Activated T-cell treated with anti-CD3 and anti-CD28 coated beads, Interleukin-2, amount 50 U/mL, for 4 hours (primary cell): Measurements from ENCODE around the gene KRTAP10-5. TPM values are rescaled to one million over a fixed set of nuclear protein-coding genes. Genes with fewer than 3 reads are reported as not detected.
A peak's percentile ranks its signal among the peaks of the same experiment; 100 is the strongest.
"Not testable (repeated sequence)": the region's sequence is repeated elsewhere in the genome, so short reads cannot be mapped to it uniquely, and the experiment has no call there.

ENCODE experiments used
- ATAC-seq, 2 donors: fragments of 200-7000 bp; cut with Tn5 transposase; one replicate each; pipeline ENCODE4 v1.10.0; 2021
- DNase-seq: peaks from one replicate; pipeline ENCODE4 v3.0.0-alpha.2; 2020
- H3K27me3 Mint-ChIP-seq: one replicate; pipeline ENCODE4 v1.8.0; 2021; ENCODE audit warnings: low read depth, mixed read lengths
- H3K36me3 Mint-ChIP-seq: one replicate; pipeline ENCODE4 v1.8.0; 2022; ENCODE audit warnings: mixed read lengths; ENCODE audit not compliant: insufficient read depth
- H3K4me1 Mint-ChIP-seq: one replicate; pipeline ENCODE4 v1.8.0; 2021; ENCODE audit warnings: low read depth, mixed read lengths
- H3K4me3 Mint-ChIP-seq: one replicate; pipeline ENCODE4 v1.8.0; 2021; ENCODE audit warnings: mild to moderate bottlenecking, moderate library complexity, mixed read lengths
- H3K9me3 Mint-ChIP-seq: one replicate; pipeline ENCODE4 v1.8.0; 2021; ENCODE audit warnings: mixed read lengths
- total RNA-seq, 3 donors: library from RNA; stranded (reverse); gene quantifications; one replicate each; pipeline ENCODE4 v1.2.1, GENCODE V29; 2021

KRTAP10-5 gene
- total RNA-seq, result not detected

GRCh38 chr21:44580231-44580821 lies at the start of gene KRTAP10-5:
TSS of gene KRTAP10-5 (minus strand) at chr21:44580604. CDS start at chr21:44580578, 26 bp downstream.
- ATAC-seq, H3K36me3 Mint-ChIP-seq, H3K27me3 Mint-ChIP-seq, DNase-seq, H3K4me3 Mint-ChIP-seq: not testable (repeated sequence)
- Mint-ChIP-seq H3K9me3 (peaks cover 19% of the 10 kb centered on the region), H3K4me1 (peaks cover 17% of the 10 kb centered on the region)

GRCh38 chr21:44628707-44629391 lies 48.4 kb upstream of the KRTAP10-5 start:
- peaks cover 5% of the 10 kb centered on the region for H3K36me3 Mint-ChIP-seq
- DNase-seq, result no peak
- H3K27me3 Mint-ChIP-seq, result no peaks in the 10 kb centered on the region
- H3K9me3 Mint-ChIP-seq, result peaks cover 43% of the 10 kb centered on the region
- H3K4me3 Mint-ChIP-seq, result no peak overlapping the region
- peaks cover 25% of the 10 kb centered on the region for H3K4me1 Mint-ChIP-seq
- no peak for ATAC-seq

- not testable (repeated sequence) for DNase-seq, ATAC-seq, H3K36me3 Mint-ChIP-seq, H3K4me3 Mint-ChIP-seq, H3K27me3 Mint-ChIP-seq
- peaks cover 43% of the 10 kb centered on the region for H3K9me3 Mint-ChIP-seq
- H3K4me1 Mint-ChIP-seq, result peaks cover 25% of the 10 kb centered on the region
These were observed 47.4 kb upstream of the KRTAP10-5 start for GRCh38 chr21:44627831-44628233.

- H3K9me3 Mint-ChIP-seq, result peaks cover 46% of the 10 kb centered on the region
- not testable (repeated sequence) for H3K36me3 Mint-ChIP-seq, H3K4me3 Mint-ChIP-seq, DNase-seq, ATAC-seq, H3K27me3 Mint-ChIP-seq
- peaks cover 25% of the 10 kb centered on the region for H3K4me1 Mint-ChIP-seq
These were observed 46.9 kb upstream of the KRTAP10-5 start for GRCh38 chr21:44627181-44627822.

GRCh38 chr21:44626673-44627143 lies 46.3 kb upstream of the KRTAP10-5 start, which contains the start of gene KRTAP10-9:
TSS of gene KRTAP10-9 (plus strand) at chr21:44627093. CDS start at chr21:44627172, 79 bp downstream.
- peaks cover 4% of the 10 kb centered on the region for H3K36me3 Mint-ChIP-seq
- DNase-seq, result no peak
- no peak for ATAC-seq
- peaks cover 42% of the 10 kb centered on the region for H3K9me3 Mint-ChIP-seq
- no peaks in the 10 kb centered on the region for H3K27me3 Mint-ChIP-seq
- no peak within 1 kb of the TSS for H3K4me3 Mint-ChIP-seq
- peaks cover 25% of the 10 kb centered on the region for H3K4me1 Mint-ChIP-seq

- ATAC-seq, result no peak
- no peak overlapping the region for H3K4me3 Mint-ChIP-seq
- DNase-seq, result no peak
These were observed 45.9 kb upstream of the KRTAP10-5 start for GRCh38 chr21:44626262-44626661.

GRCh38 chr21:44625756-44626155 lies 45.4 kb upstream of the KRTAP10-5 start:
- H3K9me3 Mint-ChIP-seq, result peaks cover 34% of the 10 kb centered on the region
- peaks cover 25% of the 10 kb centered on the region for H3K4me1 Mint-ChIP-seq
- H3K27me3 Mint-ChIP-seq, result no peaks in the 10 kb centered on the region
- peaks cover 3% of the 10 kb centered on the region for H3K36me3 Mint-ChIP-seq
- no peak overlapping the region for H3K4me3 Mint-ChIP-seq
- ATAC-seq, result no peak
- no peak for DNase-seq

More at GRCh38 chr21:44626262-44626661, 45.9 kb upstream of the KRTAP10-5 start:
- Mint-ChIP-seq H3K4me1 (peaks cover 25% of the 10 kb centered on the region), H3K9me3 (peaks cover 39% of the 10 kb centered on the region), H3K36me3 (peaks cover 3% of the 10 kb centered on the region), H3K27me3 (no peaks in the 10 kb centered on the region)

GRCh38 chr21:44623575-44623974 lies 43.2 kb upstream of the KRTAP10-5 start:
- DNase-seq (no peak), ATAC-seq (no peak)
- H3K4me1 Mint-ChIP-seq, result peaks cover 31% of the 10 kb centered on the region
- no peak overlapping the region for H3K4me3 Mint-ChIP-seq
- H3K27me3 Mint-ChIP-seq, result no peaks in the 10 kb centered on the region
- peaks cover 44% of the 10 kb centered on the region for H3K9me3 Mint-ChIP-seq
- peaks cover 11% of the 10 kb centered on the region for H3K36me3 Mint-ChIP-seq

- no peak for DNase-seq
- peaks cover 49% of the 10 kb centered on the region for H3K4me1 Mint-ChIP-seq
- H3K9me3 Mint-ChIP-seq, result peaks cover 44% of the 10 kb centered on the region
- H3K4me3 Mint-ChIP-seq, result no peak overlapping the region
- no peaks in the 10 kb centered on the region for H3K27me3 Mint-ChIP-seq
- peaks cover 11% of the 10 kb centered on the region for H3K36me3 Mint-ChIP-seq
- ATAC-seq, result no peak
These were observed 39.5 kb upstream of the KRTAP10-5 start for GRCh38 chr21:44619886-44620285.

GRCh38 chr21:44618909-44619308 lies 38.5 kb upstream of the KRTAP10-5 start:
- ATAC-seq (peak; percentile 96 to 100), DNase-seq (peak; percentile 50)
- no peaks in the 10 kb centered on the region for H3K27me3 Mint-ChIP-seq
- peaks cover 9% of the 10 kb centered on the region for H3K36me3 Mint-ChIP-seq
- peaks cover 50% of the 10 kb centered on the region for H3K4me1 Mint-ChIP-seq
- H3K9me3 Mint-ChIP-seq, result peaks cover 36% of the 10 kb centered on the region
- peak overlapping the region; percentile 49 for H3K4me3 Mint-ChIP-seq

GRCh38 chr21:44618504-44618903 lies 38.1 kb upstream of the KRTAP10-5 start:
- Mint-ChIP-seq H3K27me3 (no peaks in the 10 kb centered on the region), H3K4me1 (peaks cover 50% of the 10 kb centered on the region), H3K36me3 (peaks cover 8% of the 10 kb centered on the region), H3K4me3 (peak overlapping the region; percentile 49), H3K9me3 (peaks cover 32% of the 10 kb centered on the region)
- ATAC-seq (peak; percentile 42 to 44), DNase-seq (no peak)

GRCh38 chr21:44617071-44617501 lies 36.7 kb upstream of the KRTAP10-5 start:
- Mint-ChIP-seq H3K4me3 (no peak overlapping the region), H3K27me3 (no peaks in the 10 kb centered on the region), H3K36me3 (peaks cover 8% of the 10 kb centered on the region), H3K9me3 (peaks cover 19% of the 10 kb centered on the region), H3K4me1 (peaks cover 50% of the 10 kb centered on the region)
- ATAC-seq (no peak), DNase-seq (no peak)

- Mint-ChIP-seq H3K36me3 (peaks cover 8% of the 10 kb centered on the region), H3K4me1 (peaks cover 50% of the 10 kb centered on the region), H3K4me3 (no peak overlapping the region), H3K9me3 (peaks cover 19% of the 10 kb centered on the region), H3K27me3 (no peaks in the 10 kb centered on the region)
- ATAC-seq, result no peak
- DNase-seq, result no peak
These were observed 36.2 kb upstream of the KRTAP10-5 start for GRCh38 chr21:44616591-44616926.

- Mint-ChIP-seq H3K27me3 (no peaks in the 10 kb centered on the region), H3K9me3 (peaks cover 20% of the 10 kb centered on the region), H3K4me1 (peaks cover 50% of the 10 kb centered on the region), H3K4me3 (no peak overlapping the region), H3K36me3 (peaks cover 11% of the 10 kb centered on the region)
- no peak for ATAC-seq
- no peak for DNase-seq
These were observed 35.6 kb upstream of the KRTAP10-5 start for GRCh38 chr21:44615911-44616590.
